Mammary epithelial cell (primary cell): ENCODE results near the gene YIF1B.

Source experiments
- CTCF ChIP-seq, 2 donors: IDR thresholded peaks in 1 of 2; conservative IDR thresholded peaks in 1 of 2; 2 replicates each; pipeline ENCODE4 v1.5.1; 2011 to 2012; ENCODE audit warnings: inconsistent platforms in 2 of 2, low read length in 2 of 2, mild to moderate bottlenecking in 2 of 2, control low read depth in 1 of 2, low read depth in 1 of 2; ENCODE audit not compliant: insufficient read depth in 1 of 2; ENCODE audit errors: extremely low read depth in 1 of 2
- EZH2 ChIP-seq: IDR thresholded peaks from 2 replicates; pipeline ENCODE4 v1.6.1; 2012; ENCODE audit warnings: low read length, inconsistent platforms, borderline replicate concordance

GRCh38 chr19:38316477-38317067 is 825 bp upstream of the YIF1B start:
- TF ChIP-seq CTCF (conservative IDR thresholded peaks at IDR 0.05 in 1 of 2, IDR thresholded peaks at IDR 0.05 in 1 of 2; ENCODE audit: extremely low read depth in 1 of 2, insufficient read depth in 1 of 2, low read depth in 1 of 2, low read length in 2 of 2) (no peak), EZH2 (no peak)
